Astrocyte (in vitro differentiated cells and primary cell): ENCODE measurements around the gene LOXHD1. TPM values are rescaled to one million over a fixed set of nuclear protein-coding genes. Genes with fewer than 3 reads are reported as not detected.

Source experiments
- DNase-seq: peaks from one replicate; pipeline ENCODE4 v3.0.0-alpha.2; 2010; ENCODE audit warnings: low read depth
- FAIRE-seq: peaks from 2 replicates; lab custom pipeline; 2011; peaks lifted over from hg19 to GRCh38; lab: Jason Lieb, UNC
- H2AFZ ChIP-seq: 2 replicates; pipeline ENCODE4 v1.6.0; 2012; ENCODE audit warnings: low read depth, low read length, inconsistent platforms
- H3K27ac ChIP-seq: 2 replicates; pipeline ENCODE4 v1.5.1; 2011; ENCODE audit warnings: low read depth, low read length, inconsistent platforms
- H3K27me3 ChIP-seq: 2 replicates; pipeline ENCODE4 v1.6.0; 2011; ENCODE audit warnings: low read length, inconsistent platforms; ENCODE audit not compliant: insufficient read depth
- H3K36me3 ChIP-seq: 2 replicates; pipeline ENCODE4 v1.5.1; 2011; ENCODE audit warnings: low read length, inconsistent platforms; ENCODE audit not compliant: insufficient read depth
- H3K4me1 ChIP-seq: 2 replicates; pipeline ENCODE4 v1.5.1; 2011; ENCODE audit warnings: low read length, inconsistent platforms; ENCODE audit not compliant: insufficient read depth
- H3K4me2 ChIP-seq: 2 replicates; pipeline ENCODE4 v1.6.0; 2012; ENCODE audit warnings: low read length, inconsistent platforms
- H3K4me3 ChIP-seq: 2 replicates; pipeline ENCODE4 v1.5.1; 2011; ENCODE audit warnings: low read depth, mild to moderate bottlenecking, low read length, inconsistent platforms; ENCODE audit not compliant: insufficient read depth
- H3K79me2 ChIP-seq: 2 replicates; pipeline ENCODE4 v1.6.0; 2012; ENCODE audit warnings: mild to moderate bottlenecking, low read length, inconsistent platforms; ENCODE audit not compliant: insufficient read depth
- H3K9ac ChIP-seq: 2 replicates; pipeline ENCODE4 v1.6.0; 2012; ENCODE audit warnings: mild to moderate bottlenecking, low read length, inconsistent platforms
- H3K9me3 ChIP-seq: 2 replicates; pipeline ENCODE4 v1.5.1; 2012; ENCODE audit warnings: low read depth, mild to moderate bottlenecking, low read length, inconsistent platforms; ENCODE audit not compliant: insufficient read depth
- H4K20me1 ChIP-seq: 2 replicates; pipeline ENCODE4 v1.6.0; 2012; ENCODE audit warnings: low read length, inconsistent platforms; ENCODE audit not compliant: insufficient read depth
- H3K27ac Mint-ChIP-seq: one replicate; pipeline ENCODE4 v1.8.0; 2021; ENCODE audit warnings: mild to moderate bottlenecking, mixed read lengths; ENCODE audit not compliant: unreplicated experiment
- H3K27me3 Mint-ChIP-seq: one replicate; pipeline ENCODE4 v1.8.0; 2021; ENCODE audit warnings: low read depth, mixed read lengths; ENCODE audit not compliant: unreplicated experiment
- H3K36me3 Mint-ChIP-seq: one replicate; pipeline ENCODE4 v1.8.0; 2021; ENCODE audit warnings: low read depth, mixed read lengths; ENCODE audit not compliant: unreplicated experiment
- H3K4me1 Mint-ChIP-seq: one replicate; pipeline ENCODE4 v1.8.0; 2021; ENCODE audit warnings: low read depth, mixed read lengths; ENCODE audit not compliant: unreplicated experiment
- H3K4me3 Mint-ChIP-seq: one replicate; pipeline ENCODE4 v1.8.0; 2021; ENCODE audit warnings: mild to moderate bottlenecking, moderate library complexity, mixed read lengths; ENCODE audit not compliant: unreplicated experiment
- H3K9me3 Mint-ChIP-seq: one replicate; pipeline ENCODE4 v1.8.0; 2021; ENCODE audit warnings: mild to moderate bottlenecking, mixed read lengths; ENCODE audit not compliant: unreplicated experiment
- CTCF ChIP-seq: IDR thresholded peaks from 2 replicates; pipeline ENCODE4 v1.5.1; 2011; ENCODE audit warnings: low read depth, mild to moderate bottlenecking, inconsistent platforms, low read length, moderate library complexity; ENCODE audit not compliant: insufficient read depth
- EZH2 ChIP-seq: IDR thresholded peaks from 2 replicates; pipeline ENCODE4 v1.6.1; 2012; ENCODE audit warnings: mild to moderate bottlenecking, low read length, inconsistent platforms; ENCODE audit not compliant: insufficient read depth
- total RNA-seq: library from RNA; stranded (reverse); gene quantifications from 2 replicates; pipeline ENCODE4 v1.2.1, GENCODE V29; 2021

The LOXHD1 gene
- total RNA-seq, 1 donor from 2014 or later, result not detected

GRCh38 chr18:46683252-46683651 lies 26.2 kb upstream of the LOXHD1 start:
- Histone ChIP-seq H3K9me3 (no peaks in the 10 kb centered on the region), H2AFZ (no peak overlapping the region), H3K36me3 (no peaks in the 10 kb centered on the region), H3K4me1 (no peaks in the 10 kb centered on the region), H3K9ac (no peak overlapping the region), H3K4me3 (no peak overlapping the region), H3K4me2 (no peak overlapping the region), H3K27me3 (no peaks in the 10 kb centered on the region), H4K20me1 (no peaks in the 10 kb centered on the region), H3K79me2 (no peaks in the 10 kb centered on the region), H3K27ac (no peak overlapping the region)
- FAIRE-seq, result no peak
- Mint-ChIP-seq H3K36me3 (peaks cover 5% of the 10 kb centered on the region), H3K4me3 (no peak overlapping the region), H3K27ac (no peak overlapping the region), H3K4me1 (no peaks in the 10 kb centered on the region), H3K27me3 (peaks cover 35% of the 10 kb centered on the region), H3K9me3 (no peaks in the 10 kb centered on the region)
- TF ChIP-seq EZH2 (no peak), CTCF (no peak)
- DNase-seq, result no peak

- no peaks in the 10 kb centered on the region for H3K36me3 ChIP-seq
- peaks cover 10% of the 10 kb centered on the region for H3K4me1 ChIP-seq
- no peak overlapping the region for H3K27ac Mint-ChIP-seq
- FAIRE-seq, result no peak
- no peak overlapping the region for H2AFZ ChIP-seq
- H3K27ac ChIP-seq, result no peak overlapping the region
- no peak overlapping the region for H3K4me2 ChIP-seq
- H3K4me1 Mint-ChIP-seq, result no peaks in the 10 kb centered on the region
- no peak for TF ChIP-seq EZH2
- TF ChIP-seq CTCF, result no peak
- peaks cover 35% of the 10 kb centered on the region for H3K27me3 Mint-ChIP-seq
- no peak overlapping the region for H3K4me3 ChIP-seq
- no peak overlapping the region for H3K9ac ChIP-seq
- peaks cover 5% of the 10 kb centered on the region for H3K36me3 Mint-ChIP-seq
- H3K79me2 ChIP-seq, result no peaks in the 10 kb centered on the region
- no peaks in the 10 kb centered on the region for H3K9me3 ChIP-seq
- H3K4me3 Mint-ChIP-seq, result no peak overlapping the region
- H3K9me3 Mint-ChIP-seq, result no peaks in the 10 kb centered on the region
- no peaks in the 10 kb centered on the region for H4K20me1 ChIP-seq
- no peaks in the 10 kb centered on the region for H3K27me3 ChIP-seq
- no peak for DNase-seq
These were observed 24.0 kb upstream of the LOXHD1 start for GRCh38 chr18:46680784-46681695.
